Hepatocyte (in vitro differentiated cells): ENCODE measurements around the gene LITAF. TPM values are rescaled to one million over a fixed set of nuclear protein-coding genes. Genes with fewer than 3 reads are reported as not detected.
A peak's percentile ranks its signal among the peaks of the same experiment; 100 is the strongest.

Experiments used
- DNase-seq: peaks from one replicate; pipeline ENCODE4 v3.0.0-alpha.2; 2016; ENCODE audit warnings: low spot score
- H2AFZ ChIP-seq: fragments of 200-600 bp; sonication (generic); 2 replicates; pipeline ENCODE4 v1.6.0; 2016; ENCODE audit warnings: antibody characterized with exemption, mild to moderate bottlenecking
- H3K27ac ChIP-seq: fragments of 200-600 bp; sonication (generic); 2 replicates; pipeline ENCODE4 v1.5.1; 2016; ENCODE audit warnings: mild to moderate bottlenecking
- H3K27me3 ChIP-seq: fragments of 200-600 bp; sonication (generic); 2 replicates; pipeline ENCODE4 v1.6.1; 2016
- H3K36me3 ChIP-seq: fragments of 200-600 bp; sonication (generic); replicated peaks from 2 replicates; pipeline ENCODE4 v1.5.1; 2016; ENCODE audit warnings: low read depth; ENCODE audit not compliant: insufficient read depth
- H3K4me1 ChIP-seq: fragments of 200-600 bp; sonication (generic); 2 replicates; pipeline ENCODE4 v1.5.1; 2016; ENCODE audit warnings: mild to moderate bottlenecking, moderate library complexity; ENCODE audit not compliant: insufficient read depth
- H3K4me2 ChIP-seq: fragments of 200-600 bp; sonication (generic); 2 replicates; pipeline ENCODE4 v1.6.0; 2016
- H3K4me3 ChIP-seq: fragments of 200-600 bp; sonication (generic); 2 replicates; pipeline ENCODE4 v1.5.1; 2016; ENCODE audit warnings: mild to moderate bottlenecking
- H3K79me2 ChIP-seq: fragments of 200-600 bp; sonication (generic); 2 replicates; pipeline ENCODE4 v1.6.0; 2017; ENCODE audit warnings: mild to moderate bottlenecking
- H3K9me2 ChIP-seq: fragments of 200-600 bp; sonication (generic); replicated peaks from 2 replicates; pipeline ENCODE4 v1.6.0; 2017; ENCODE audit warnings: mild to moderate bottlenecking; ENCODE audit not compliant: insufficient read depth
- H3K9me3 ChIP-seq: fragments of 200-600 bp; sonication (generic); 2 replicates; pipeline ENCODE4 v1.5.1; 2016; ENCODE audit warnings: low read depth, mild to moderate bottlenecking
- H4K20me1 ChIP-seq: fragments of 200-600 bp; sonication (generic); 2 replicates; pipeline ENCODE4 v1.6.0; 2016; ENCODE audit warnings: mild to moderate bottlenecking; ENCODE audit not compliant: insufficient read depth, poor library complexity, severe bottlenecking
- EZH2 ChIP-seq: fragments of 200-600 bp; sonication (generic); IDR thresholded peaks from 2 replicates; pipeline ENCODE4 v1.6.1; 2016; ENCODE audit warnings: antibody characterized with exemption, mild to moderate bottlenecking, borderline replicate concordance
- EZH2phosphoT487 ChIP-seq: fragments of 200-600 bp; sonication (generic); IDR thresholded peaks from one replicate; pipeline ENCODE4 v1.6.1; 2018; ENCODE audit warnings: antibody characterized with exemption, mild to moderate bottlenecking, low read depth, moderate library complexity; ENCODE audit not compliant: unreplicated experiment, severe bottlenecking
- WGBS: methylation state at CpG from one replicate; pipeline ENCODE4 v1.1.6; 2016; ENCODE audit warnings: low lambda C conversion rate; ENCODE audit errors: missing lambda C conversion rate; 5-methylcytosine and 5-hydroxymethylcytosine counted together
- polyA plus RNA-seq: library from polyadenylated mRNA; unstranded; fragments of >200 nt; fragmentation: Nextera tagmentation; extraction: Ambion mirVana; gene quantifications from 2 replicates; pipeline ENCODE4 v1.2.1, GENCODE V29; 2016
- total RNA-seq: library from RNA; depleted of rRNA; stranded (reverse); fragments of >200 nt; gene quantifications from 2 replicates; pipeline ENCODE4 v1.2.3, GENCODE V29; 2014
- TF ChIP-seq, protein P1 (sequence below): fragments of 200-600 bp; sonication (generic); IDR thresholded peaks from 2 replicates; pipeline ENCODE4 v1.5.1; 2016; ENCODE audit warnings: antibody characterized with exemption, mild to moderate bottlenecking; ENCODE audit not compliant: poor library complexity

Gene LITAF
- total RNA-seq (65.6 and 78.9 TPM in 2 replicates), polyA plus RNA-seq (119 and 134 TPM in 2 replicates)

GRCh38 chr16:11586856-11587642 lies at the start of gene LITAF:
LITAF (minus strand) TSS chr16:11586919; CDS start chr16:11556730, 30,189 bp downstream.
- Histone ChIP-seq H4K20me1 (peaks cover 30% of the 10 kb centered on the region), H3K4me1 (peaks cover 39% of the 10 kb centered on the region), H3K27ac (peak within 1 kb of the TSS; percentile 82), H3K27me3 (no peaks in the 10 kb centered on the region), H2AFZ (peak within 1 kb of the TSS; percentile 60), H3K79me2 (peaks cover 50% of the 10 kb centered on the region), H3K4me3 (peak within 1 kb of the TSS; percentile 68), H3K4me2 (peak within 1 kb of the TSS; percentile 95), H3K36me3 (no peaks in the 10 kb centered on the region), H3K9me3 (no peaks in the 10 kb centered on the region), H3K9me2 (no peaks in the 10 kb centered on the region)
- WGBS, result 16% methylated on average over 18 of the region's 74 CpGs
- DNase-seq, result peak; percentile 88
- TF ChIP-seq EZH2, result no peak
- TF ChIP-seq, protein P1, sequence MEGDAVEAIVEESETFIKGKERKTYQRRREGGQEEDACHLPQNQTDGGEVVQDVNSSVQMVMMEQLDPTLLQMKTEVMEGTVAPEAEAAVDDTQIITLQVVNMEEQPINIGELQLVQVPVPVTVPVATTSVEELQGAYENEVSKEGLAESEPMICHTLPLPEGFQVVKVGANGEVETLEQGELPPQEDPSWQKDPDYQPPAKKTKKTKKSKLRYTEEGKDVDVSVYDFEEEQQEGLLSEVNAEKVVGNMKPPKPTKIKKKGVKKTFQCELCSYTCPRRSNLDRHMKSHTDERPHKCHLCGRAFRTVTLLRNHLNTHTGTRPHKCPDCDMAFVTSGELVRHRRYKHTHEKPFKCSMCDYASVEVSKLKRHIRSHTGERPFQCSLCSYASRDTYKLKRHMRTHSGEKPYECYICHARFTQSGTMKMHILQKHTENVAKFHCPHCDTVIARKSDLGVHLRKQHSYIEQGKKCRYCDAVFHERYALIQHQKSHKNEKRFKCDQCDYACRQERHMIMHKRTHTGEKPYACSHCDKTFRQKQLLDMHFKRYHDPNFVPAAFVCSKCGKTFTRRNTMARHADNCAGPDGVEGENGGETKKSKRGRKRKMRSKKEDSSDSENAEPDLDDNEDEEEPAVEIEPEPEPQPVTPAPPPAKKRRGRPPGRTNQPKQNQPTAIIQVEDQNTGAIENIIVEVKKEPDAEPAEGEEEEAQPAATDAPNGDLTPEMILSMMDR, result peak; percentile 24

- Histone ChIP-seq H3K4me3 (no peak overlapping the region), H3K27me3 (no peaks in the 10 kb centered on the region), H3K36me3 (no peaks in the 10 kb centered on the region), H4K20me1 (no peaks in the 10 kb centered on the region), H3K79me2 (no peaks in the 10 kb centered on the region), H3K27ac (peak overlapping the region; percentile 75), H2AFZ (no peak overlapping the region), H3K9me3 (no peaks in the 10 kb centered on the region), H3K4me1 (peaks cover 28% of the 10 kb centered on the region), H3K9me2 (no peaks in the 10 kb centered on the region), H3K4me2 (peak overlapping the region; percentile 67)
- DNase-seq, result peak; percentile 83
- 19% methylated on average over 14 of the region's 14 CpGs for WGBS
- TF ChIP-seq, protein P1, result no peak
- TF ChIP-seq EZH2, result no peak
- TF ChIP-seq EZH2phosphoT487, result no peak
Measured at GRCh38 chr16:11636172-11636721, 49.5 kb upstream of the LITAF start.

DNA sequence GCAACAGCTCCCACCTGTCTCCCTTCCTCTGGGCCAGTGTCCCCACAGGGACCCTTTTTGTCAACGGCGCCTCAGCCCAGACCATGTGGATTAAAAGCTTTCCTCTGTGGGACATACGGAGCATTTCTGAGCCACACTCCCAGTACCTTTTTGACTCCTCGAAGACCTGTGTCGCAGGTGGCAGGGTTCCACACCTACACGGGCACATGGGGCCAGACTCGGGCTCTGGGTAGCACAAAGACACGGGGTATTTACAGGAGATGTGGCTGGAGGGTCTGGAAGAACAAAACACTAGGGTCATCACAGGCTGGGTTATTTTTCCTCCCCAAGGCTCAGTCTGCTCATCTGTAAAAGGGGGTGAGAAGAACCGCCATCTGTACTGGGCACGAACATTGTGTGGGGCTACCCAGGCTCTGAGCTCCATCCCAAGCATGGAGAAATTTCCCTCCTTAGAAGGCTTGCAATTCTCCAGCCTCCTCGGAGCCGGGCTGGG lies 49.0 kb upstream of the LITAF start:
- WGBS, result 71% methylated on average over 12 of the region's 12 CpGs
- no peaks in the 10 kb centered on the region for H3K9me3 ChIP-seq
- no peak overlapping the region for H3K4me3 ChIP-seq
- no peaks in the 10 kb centered on the region for H3K9me2 ChIP-seq
- H3K4me1 ChIP-seq, result peaks cover 23% of the 10 kb centered on the region
- DNase-seq, result no peak
- no peaks in the 10 kb centered on the region for H3K36me3 ChIP-seq
- no peaks in the 10 kb centered on the region for H3K27me3 ChIP-seq
- peak overlapping the region; percentile 67 for H3K4me2 ChIP-seq
- H3K79me2 ChIP-seq, result no peaks in the 10 kb centered on the region
- TF ChIP-seq, protein P1, result no peak
- TF ChIP-seq EZH2phosphoT487 (no peak), EZH2 (no peak)
- peak overlapping the region; percentile 75 for H3K27ac ChIP-seq
- H4K20me1 ChIP-seq, result no peaks in the 10 kb centered on the region
- H2AFZ ChIP-seq, result no peak overlapping the region
